Activated effector memory CD4-positive, alpha-beta T cell treated with anti-CD3 and anti-CD28 coated beads, Interleukin-2, amount 50 U/mL, for 16 hours (primary cell): Measurements from ENCODE around the gene DHX35.
"Not testable (repeated sequence)": the region's sequence is repeated elsewhere in the genome, so short reads cannot be mapped to it uniquely, and the experiment has no call there.

Experiments used
- DNase-seq: peaks from one replicate; pipeline ENCODE4 v3.0.0-alpha.2; 2020

Gene DHX35

DNA sequence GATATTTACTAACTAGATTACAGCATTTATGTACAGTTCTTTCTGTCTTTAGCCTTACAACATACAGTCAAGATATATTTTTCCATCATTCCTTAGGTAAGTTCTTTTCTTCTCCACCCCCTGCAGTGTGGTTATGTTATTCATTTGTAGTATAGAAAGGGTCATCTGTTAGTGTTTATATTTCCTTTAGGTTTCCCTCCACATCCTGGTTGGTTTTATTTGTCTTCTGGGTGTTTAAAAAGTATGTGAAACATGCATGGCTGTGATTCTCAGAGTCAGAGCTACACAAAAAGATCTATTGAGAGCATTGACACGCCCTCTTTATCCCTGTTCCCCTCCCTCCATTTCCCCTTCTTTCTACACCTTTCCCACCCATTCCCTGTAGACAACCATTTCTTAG is 20.1 kb downstream of the DHX35 start:
- no peak for DNase-seq

DNA sequence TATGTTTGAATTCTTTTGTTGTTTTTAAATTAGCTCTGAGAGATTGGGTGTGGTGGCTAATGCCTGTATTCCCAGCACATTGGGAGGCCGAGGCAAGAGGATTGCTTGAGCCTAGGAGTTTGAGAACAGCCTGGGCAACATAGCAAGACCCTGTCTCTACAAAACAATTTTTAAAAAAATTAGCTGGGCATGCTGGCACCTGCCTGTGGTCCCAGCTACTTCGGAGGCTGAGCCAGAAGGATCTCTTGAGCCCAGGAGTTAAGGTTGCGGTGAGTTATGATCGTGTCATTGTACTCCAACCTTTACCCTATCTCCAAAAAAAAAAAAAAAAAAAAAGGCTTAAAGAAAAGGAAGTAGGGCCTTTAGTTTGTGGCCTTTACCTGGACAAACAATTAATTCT is 22.9 kb downstream of the DHX35 start:
- no peak for DNase-seq

DNA sequence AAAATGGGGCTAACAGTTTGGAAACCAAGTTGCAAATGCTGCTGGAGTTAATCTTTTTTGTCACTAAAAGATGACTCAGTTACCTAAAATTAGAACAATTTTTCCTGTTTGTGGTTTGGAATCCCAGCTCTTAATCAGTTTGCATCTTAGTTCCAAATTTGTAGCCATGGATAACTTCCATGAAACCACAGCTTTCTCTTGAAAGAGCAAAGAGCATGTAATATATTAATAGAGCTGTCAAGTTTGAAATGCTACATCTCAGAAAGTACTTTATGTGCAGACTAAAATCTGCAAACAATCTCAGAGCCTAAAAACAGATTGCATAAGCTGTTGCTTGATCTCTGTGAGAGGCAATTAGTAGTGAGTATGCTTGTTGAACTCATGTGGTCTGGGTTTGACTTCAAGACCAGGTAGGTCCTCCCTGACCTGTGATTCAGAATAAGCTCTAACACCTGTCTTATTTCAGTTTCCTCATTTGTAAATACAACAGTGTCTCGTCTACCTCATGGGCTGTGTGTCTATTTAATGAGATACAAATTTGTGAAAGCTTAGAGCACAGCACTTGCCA is 23.5 kb downstream of the DHX35 start:
- DNase-seq, result no peak

DNA sequence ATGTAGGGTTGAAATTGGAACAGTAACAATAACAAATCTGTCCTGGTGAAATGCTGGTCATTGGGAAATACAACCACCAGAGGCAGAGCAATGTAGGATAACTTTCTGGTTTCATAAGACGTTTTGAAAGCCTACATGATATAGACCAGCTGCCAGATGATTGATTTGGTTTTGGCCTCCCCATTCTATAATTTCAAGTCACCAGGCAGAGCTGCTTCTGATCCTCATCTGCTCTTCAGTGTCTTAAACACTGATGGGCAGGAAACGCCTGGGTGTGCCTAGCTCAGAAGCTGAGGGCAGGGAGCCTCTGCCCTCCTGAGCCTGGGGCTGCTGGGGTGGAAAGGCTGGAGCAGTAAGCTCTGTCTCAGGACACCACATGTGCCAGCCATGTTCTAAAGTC is 24.5 kb downstream of the DHX35 start:
- DNase-seq, result no peak

DNA sequence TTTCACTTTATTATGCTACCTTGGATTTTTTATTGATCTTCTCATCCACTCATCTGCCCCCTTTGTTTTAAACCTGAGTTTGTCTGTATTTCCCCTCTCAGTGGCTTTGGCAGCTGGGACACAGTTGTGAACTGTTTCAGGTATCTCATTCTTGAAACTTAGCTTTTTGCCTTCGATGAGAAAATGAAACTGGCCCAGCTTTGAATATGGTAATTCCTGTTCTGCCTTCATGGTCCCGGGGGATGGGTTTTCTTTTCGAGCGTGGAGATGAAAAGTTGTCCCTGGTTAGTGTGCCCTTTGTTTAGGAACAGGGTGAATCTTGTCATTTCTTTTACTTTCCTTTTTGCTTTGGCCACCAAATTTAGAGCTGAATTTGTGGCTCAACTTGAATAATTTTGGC is 25.6 kb downstream of the DHX35 start:
- no peak for DNase-seq

DNA sequence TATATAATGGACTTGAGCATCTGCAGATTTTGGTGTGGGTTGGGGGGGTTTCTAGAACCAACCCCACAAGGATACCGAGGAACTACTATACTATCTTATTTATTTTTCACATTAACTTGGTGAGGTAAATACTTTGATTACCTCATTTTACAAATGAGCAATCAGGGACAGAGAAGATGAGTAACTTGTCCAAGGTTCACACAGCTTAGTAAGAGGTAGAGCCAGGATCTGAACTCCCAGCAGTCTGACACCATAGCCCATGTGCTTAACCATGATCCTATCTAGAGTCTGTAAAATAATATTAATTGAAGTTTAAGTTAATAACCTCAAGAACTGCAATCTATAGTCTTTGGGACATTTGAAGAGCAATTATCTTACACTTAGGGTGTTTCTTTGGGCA is 28.6 kb downstream of the DHX35 start:
- no peak for DNase-seq

DNA sequence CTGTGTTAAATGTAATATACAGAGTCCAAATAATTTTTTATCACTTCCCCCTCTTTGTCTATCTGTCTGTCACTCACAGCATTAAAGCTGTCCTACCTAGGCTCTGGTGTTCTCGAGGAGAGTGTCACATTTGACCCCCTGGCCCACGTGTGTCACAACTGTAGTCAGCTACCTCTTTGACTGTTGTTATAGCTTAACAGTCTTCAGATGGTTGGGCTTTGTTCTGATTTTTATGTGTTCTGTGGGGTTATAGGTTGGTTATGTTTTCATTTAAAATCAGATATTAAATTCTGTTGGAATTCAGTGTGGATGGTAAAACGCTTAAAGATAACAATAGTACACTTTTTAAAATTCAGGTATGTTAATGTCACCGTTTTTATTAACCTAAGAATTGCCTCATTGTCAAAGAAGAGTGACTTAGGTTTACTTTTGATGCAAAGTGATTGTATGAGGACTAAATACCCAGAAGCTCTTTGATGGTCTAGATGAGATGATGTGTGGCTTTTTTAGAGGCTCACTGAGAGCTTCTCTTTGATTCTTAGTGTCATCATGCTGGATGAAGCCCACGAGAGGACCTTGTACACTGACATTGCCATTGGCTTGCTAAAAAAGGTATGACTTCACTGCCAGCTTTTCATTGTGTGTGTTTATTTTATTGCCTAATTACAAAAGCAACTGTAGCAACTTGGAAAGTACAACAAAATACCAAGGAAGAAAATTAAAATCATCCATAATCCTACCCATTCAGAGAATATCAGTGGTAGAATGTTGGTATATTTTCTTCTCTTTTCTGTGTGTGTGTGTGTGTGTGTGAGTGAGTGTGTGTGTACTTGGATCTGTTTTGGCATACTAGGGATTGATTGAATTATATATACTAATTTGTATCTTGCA is 29.9 kb downstream of the DHX35 start:
- DNase-seq, result no peak

DNA sequence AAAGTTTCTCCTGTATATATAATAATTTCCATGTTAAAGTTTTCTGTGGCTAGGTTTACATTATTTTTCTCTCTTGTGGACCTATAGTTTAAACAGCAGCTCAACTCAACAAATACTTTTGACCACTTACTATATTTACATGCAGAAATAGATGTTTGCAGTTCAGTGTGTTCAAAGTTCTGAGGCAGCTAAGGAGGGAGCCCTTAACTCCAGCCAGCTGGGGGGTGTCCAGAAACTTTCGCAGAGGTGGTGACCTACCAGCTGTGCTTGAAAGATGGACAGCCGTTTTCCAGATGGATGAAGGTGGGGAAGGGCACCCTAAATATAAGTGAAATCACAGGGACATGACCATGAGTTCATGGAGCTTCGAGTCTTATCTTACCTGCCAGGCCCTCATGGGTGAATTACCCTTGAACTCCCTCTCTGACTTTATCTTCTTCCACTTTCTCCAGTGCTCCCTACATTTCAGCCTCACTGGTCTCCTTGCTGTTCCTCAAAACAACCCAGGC is 33.4 kb downstream of the DHX35 start:
- no peak for DNase-seq

DNA sequence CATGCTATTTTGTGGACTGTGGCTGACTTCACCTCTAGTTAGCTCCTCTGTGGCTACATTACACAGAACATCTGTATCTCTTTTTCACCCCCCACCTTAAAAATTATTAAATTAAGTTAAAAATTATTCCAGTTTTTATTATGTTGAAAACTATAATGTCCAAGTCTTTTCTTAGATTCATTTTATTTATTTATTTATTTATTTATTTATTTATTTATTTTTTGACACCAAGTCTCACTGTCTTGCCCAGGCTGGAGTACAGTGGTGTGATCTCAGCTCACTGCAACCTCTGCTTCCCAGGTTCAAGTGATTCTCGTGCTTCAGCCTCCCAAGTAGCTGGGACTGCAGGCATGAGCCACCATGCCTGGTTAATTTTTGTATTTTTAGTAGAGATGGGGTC is 34.7 kb downstream of the DHX35 start:
- not testable (repeated sequence) for DNase-seq

DNA sequence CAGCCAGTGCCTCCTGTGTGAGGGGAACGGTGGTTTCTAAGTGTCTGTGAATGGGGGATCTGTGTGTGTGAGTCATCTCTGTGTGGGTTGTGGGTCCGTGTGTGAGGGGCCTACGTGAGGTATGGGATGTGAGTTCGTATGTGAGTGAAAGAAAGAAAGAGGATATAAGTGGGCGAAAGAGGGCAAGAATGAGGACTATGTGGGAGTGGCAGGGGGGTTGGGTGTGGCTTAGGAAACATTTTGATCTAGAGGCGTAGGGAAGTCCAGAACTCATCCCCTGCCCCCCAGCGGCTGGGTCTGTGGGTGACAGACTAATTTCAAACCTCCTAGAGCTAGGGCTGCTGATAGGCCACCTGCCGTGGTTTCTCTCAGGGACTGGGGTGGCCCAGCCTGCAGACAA is 35.5 kb downstream of the DHX35 start:
- DNase-seq, result peak; percentile 80

DNA sequence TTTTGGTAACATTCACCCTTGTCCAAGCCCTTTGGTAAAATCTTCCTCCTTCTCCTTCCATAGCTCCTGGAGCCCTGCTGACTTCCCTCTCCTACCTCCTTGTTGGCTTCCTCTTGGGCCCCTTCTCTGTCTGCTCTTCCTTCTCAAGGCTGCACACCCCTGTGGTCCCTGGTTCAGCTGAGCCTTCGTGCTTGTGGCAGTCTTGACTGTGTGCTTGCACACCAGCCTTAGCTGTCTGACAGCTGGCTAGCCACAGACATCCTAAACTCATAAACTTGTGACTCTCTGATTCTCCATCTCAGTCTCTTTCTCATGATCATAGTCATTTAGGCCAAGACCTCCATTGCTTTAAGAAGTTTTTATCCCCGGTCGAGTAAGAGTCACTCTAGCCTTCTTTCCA is 37.1 kb downstream of the DHX35 start:
- no peak for DNase-seq

DNA sequence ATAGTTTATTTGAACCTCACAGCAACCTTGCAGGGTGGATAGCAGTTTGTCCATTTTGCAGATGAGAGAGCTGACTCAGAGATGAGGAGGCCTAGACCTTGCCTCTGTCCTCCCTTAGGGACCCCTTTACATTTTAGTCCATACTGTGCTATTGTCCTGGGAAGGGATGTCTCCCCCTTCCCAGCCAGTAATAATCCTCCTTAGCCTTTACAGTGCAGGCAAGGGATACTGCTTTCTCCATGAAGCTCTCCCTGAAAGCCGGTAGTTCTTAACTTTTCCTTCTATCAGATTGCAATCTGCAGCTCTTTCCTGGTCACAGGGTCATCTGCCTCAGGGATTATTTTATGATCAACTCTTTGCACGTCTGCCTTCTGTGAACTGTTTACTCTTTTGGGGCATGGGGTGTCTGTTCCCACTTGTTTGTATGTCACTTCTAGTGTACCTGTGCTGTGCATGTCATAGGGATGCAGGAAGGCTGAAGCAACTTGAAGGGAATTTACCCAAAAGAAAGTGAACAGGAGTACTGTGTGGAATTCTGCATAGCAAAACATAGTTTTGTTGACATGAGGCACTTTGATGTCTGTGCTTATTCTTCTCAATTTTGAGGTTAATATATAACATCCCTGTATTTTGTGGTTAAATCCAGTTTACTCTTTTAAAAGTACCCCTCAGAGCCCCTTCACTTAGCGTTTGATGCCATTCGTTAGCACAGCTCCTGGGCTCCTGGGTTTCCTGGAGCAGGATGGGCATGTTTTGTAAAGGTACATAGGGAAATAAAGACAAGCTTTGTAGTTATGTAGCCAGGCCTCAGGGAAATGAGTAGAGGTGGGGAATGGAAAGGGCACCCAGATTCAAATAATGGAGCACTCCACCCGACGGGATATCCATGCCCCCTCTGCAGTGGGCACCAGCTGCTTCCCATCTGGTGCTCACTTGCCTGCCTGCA is 38.1 kb downstream of the DHX35 start:
- no peak for DNase-seq

DNA sequence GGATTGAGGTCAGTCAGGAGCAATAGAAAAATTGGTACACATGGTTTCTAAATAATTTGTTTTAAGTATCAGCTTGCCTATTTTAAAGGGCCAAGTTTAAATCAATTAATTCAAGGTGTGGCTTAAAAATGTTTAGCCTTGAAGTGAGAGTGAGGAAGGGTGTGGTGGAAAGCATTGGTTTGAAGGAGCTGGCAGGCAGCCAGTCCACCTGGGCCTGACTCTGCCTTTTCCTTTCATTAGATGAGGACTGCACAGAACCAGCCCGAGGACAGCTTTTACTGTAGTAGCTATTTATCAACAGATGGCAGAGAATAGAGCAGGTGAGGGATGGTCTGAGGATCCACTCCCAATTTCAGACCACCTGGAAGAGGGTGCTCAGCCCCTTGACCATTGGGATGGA is 42.4 kb downstream of the DHX35 start:
- peak; percentile 77 for DNase-seq

DNA sequence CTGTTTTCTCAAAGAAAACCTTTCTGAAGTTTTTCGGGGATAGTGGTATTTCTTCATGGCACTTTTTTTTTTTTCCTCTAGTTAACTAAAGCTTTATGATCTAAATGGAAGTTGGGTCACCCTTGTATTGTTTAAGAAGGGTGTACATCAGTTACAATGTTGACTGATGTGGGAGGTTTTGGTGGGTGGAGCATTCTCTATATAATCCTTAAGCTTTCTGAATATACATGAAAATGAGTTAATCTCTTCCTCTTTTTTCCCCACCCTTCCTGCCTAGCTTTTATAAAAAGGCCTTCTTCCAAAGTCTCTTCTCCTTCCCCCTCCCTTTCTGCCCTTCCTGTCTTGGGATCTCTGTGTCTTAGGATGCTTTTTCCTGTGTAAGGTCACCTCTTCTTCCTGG is 47.2 kb downstream of the DHX35 start:
- no peak for DNase-seq

DNA sequence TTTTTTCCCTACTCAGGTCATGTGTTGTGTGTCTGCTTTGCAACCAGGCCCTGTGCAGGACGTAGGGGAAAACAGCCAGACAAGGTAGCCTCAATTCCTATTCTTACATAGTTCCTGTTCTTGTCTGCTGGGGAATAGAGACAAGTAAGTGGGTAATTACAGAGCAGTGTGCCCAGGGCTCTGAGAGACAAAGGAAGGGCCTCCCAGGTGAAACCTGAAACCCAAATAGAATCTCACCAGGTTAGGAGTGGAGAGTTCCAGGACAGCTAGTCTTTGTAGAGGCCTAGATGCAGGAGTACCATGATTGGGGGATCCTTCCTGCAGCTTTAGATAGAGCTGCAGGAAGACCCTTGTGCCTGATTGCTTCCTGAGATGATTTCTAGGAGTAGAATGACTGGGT is 48.4 kb downstream of the DHX35 start:
- DNase-seq, result no peak

DNA sequence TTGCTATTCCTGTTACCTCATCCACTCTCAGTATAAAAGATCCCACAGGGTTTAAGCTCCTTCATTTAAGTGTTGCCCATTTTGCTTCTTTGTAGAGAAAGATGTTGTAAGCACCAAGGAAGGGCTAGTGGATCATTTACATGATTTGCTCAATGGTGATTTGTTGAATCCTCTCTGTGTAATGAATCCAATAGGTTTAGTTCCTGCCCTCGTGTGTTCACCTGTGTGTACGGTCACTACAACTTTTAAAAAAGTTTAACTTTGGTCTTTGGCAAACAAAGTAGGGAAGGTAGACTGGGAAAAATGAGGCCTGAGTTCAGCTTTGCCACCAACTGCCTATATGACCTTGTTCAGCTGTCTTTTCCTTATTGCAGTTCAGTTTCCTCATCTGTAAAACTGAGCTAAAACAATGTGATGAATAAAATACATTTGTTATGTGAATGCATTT is 51.5 kb downstream of the DHX35 start:
- DNase-seq, result no peak

DNA sequence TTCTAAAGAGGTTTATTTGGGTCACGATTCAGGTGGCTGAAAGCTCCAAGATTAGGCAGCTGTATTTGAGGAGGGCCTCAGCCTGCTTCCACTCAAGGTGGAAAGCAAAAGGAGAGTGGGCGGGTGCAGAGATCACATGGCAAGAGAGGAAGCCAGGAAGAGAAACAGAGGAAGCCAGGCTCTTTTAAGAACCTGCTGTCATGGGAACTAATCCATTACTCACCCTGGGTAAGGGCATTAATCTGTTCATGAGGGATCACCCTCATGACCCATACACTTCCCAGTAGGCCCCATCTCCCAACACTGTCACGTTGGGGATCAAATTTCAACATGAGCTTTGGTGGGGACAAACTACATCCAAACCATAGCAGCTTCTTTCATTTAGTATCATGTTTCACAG is 53.9 kb downstream of the DHX35 start:
- no peak for DNase-seq

DNA sequence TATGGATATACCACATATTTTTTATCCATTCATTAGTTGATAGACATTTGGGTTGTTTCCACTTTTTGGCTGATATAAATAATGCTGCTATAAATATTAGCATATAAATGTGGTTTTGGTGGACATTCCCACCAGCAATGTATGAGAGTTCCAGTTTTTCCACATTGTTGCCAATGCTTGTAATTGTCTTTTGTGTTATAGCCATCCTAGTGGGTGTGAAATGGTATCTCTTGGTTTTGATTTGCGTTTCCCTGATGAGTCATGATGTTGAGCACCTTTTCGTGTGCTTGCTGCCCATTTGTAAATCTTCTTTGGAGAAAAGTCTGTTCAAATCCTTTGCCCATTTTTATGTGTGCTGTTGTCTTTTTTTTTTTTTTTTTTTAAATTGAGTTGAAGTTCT is 54.4 kb downstream of the DHX35 start:
- DNase-seq, result no peak

DNA sequence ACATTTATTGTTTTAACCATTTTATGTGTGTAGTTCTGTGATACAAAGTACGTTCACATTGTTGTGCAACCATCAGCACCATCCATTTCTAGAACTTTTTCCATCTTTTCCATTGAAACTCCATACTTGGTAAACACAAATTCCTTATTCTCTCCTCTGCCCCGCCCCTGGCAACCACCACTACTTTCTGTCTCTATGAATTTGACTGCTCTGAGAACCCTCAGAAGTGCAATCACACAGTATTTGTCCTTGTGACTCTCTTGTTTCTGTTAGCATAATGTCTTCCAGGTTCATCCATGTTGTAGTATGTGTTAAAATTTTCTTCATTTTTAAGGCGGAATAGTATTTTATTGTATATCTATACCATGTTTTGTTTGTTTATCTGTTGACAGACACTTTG is 56.9 kb downstream of the DHX35 start:
- DNase-seq, result no peak

DNA sequence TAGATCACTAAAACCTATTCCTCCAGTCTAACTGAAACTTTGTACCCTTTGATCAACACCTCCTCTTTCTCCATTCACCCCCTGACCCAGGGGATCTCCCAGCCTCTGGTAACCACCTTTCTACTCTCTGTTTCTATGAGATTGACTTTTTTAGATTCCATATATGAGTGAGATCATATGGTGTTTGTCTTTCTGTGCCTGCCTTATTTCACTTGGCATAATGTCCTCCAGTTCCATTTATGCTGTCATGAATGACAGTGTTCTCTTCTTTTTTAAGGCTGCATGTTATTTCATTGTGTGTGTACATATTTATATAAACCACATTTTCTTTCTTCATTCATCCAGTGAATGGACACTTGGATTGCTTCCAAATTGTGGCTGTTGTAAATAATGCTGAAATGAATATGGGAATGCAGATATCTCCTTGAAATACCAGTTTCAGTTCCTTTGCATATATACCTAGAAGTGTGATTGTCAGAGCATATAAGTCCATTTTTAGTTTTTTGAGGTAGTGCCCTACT is 57.7 kb downstream of the DHX35 start:
- DNase-seq, result no peak

DNA sequence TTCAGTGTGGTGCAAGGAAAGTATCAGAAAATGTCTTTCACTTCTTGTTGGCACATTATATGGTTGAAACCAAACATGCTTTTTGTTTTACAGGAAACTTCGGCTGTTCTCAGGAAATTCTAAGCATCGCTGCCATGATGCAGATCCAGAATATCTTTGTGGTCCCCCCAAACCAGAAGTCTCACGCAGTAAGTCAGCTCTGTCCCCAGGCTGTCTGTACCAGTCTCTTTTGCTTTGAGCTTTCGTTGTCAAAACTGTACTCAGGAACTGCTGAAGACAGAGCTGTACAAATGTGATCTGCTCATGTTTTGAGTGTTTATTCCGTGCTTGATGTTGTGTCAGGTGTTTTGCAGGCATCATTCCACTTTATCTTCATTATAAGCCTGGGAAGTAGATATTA is 59.6 kb downstream of the DHX35 start:
- no peak for DNase-seq

DNA sequence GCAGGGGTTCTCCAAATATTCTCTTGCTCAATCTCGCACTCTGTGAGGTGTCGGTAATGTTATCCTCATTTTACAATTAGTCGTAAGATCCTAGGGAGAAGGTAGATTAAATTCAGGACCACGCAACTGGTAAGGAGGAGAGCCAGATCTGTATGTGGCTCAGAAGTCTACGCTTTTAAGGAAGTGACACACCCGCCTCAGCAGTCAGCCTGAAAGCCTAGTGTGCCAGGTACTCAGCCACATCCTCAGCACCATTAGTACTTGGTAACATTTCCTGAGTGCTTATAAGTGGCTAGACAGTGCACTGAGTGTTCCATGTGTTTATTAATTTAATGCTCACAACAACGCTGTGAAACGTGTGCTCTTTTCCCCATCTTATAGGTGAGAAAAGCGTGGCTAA is 63.7 kb downstream of the DHX35 start:
- no peak for DNase-seq

DNA sequence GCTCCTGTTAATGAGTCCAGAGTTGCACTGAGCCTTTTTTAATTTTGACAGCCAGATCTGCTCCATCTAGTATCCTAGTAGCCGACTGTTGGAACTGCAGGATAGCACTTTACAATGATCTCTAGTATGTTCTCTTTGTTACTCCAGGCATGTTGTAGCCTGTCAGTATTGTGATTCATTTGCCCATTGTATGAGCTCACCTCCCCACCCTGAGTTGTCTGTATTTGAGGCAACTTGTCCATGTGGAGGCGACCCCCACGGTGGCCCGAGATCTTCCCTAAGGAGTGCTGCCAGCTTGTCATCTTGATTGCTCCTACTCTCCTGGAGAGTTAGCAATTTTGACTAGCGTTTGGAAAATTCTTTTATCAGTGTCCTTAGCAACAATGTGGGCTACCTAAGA is 67.2 kb downstream of the DHX35 start:
- no peak for DNase-seq
